Transverse colon (tissue), 4 donors: ENCODE results near the gene TPD52L1. TPM values are rescaled to one million over a fixed set of nuclear protein-coding genes. Genes with fewer than 3 reads are reported as not detected.

Experiments
- DNase-seq: peaks from one replicate; pipeline ENCODE4 v3.0.0-alpha.2; 2019
- H3K27ac ChIP-seq, 4 donors: fragments of 200-600 bp; sonication (generic); 2 replicates each; pipeline ENCODE4 v1.5.1; 2016 to 2018; ENCODE audit warnings: inconsistent platforms in 4 of 4
- H3K27me3 ChIP-seq: fragments of 200-600 bp; sonication (generic); 2 replicates; pipeline ENCODE4 v1.5.1; 2017; ENCODE audit warnings: inconsistent platforms
- H3K36me3 ChIP-seq, 4 donors: fragments of 200-600 bp; sonication (generic); 2 replicates each; pipeline ENCODE4 v1.5.1; 2017 to 2019; ENCODE audit warnings: inconsistent platforms in 4 of 4
- H3K4me1 ChIP-seq, 4 donors: fragments of 200-600 bp; sonication (generic); 2 replicates each; pipeline ENCODE4 v1.5.1; 2017 to 2020; ENCODE audit warnings: inconsistent platforms in 4 of 4
- H3K4me3 ChIP-seq, 4 donors: fragments of 200-600 bp; sonication (generic); 1 replicate in 1 of 4; 2 replicates in 3 of 4; pipeline versions ENCODE4 v1.5.1 to v1.6.1; 2017 to 2019; ENCODE audit warnings: inconsistent platforms in 4 of 4
- H3K9me3 ChIP-seq, 2 donors: fragments of 200-600 bp; sonication (generic); 2 replicates each; pipeline ENCODE4 v1.5.1; 2017 to 2019; ENCODE audit warnings: inconsistent platforms in 2 of 2
- EP300 ChIP-seq: sonication (generic); formaldehyde crosslinking; IDR thresholded peaks from one replicate; pipeline ENCODE4 v1.6.1; 2017; ENCODE audit warnings: antibody characterized with exemption, low read depth
- POLR2A ChIP-seq: fragments of 450-650 bp; IDR thresholded peaks from one replicate; pipeline ENCODE4 v1.6.1; 2016; ENCODE audit warnings: antibody characterized with exemption, mild to moderate bottlenecking, moderate library complexity
- POLR2AphosphoS5 ChIP-seq, 3 donors: sonication (generic); formaldehyde crosslinking; IDR thresholded peaks; one replicate each; pipeline ENCODE4 v1.6.1; 2016; ENCODE audit warnings: antibody characterized with exemption in 3 of 3
- WGBS, 2 donors: methylation state at CpG; one replicate each; pipeline ENCODE4 v1.1.5; 2018; ENCODE audit warnings: low coverage in 1 of 2; 5-methylcytosine and 5-hydroxymethylcytosine counted together
- in situ Hi-C, 4 donors: fragments of 200-750 bp; cut with MboI; loops; one replicate each; pipeline versions ENCODE4 v1.15.0 to v1.15.1; 2017; ENCODE audit warnings: low sequenced_read_pairs in 3 of 4, low pct_ligation_motif_present in 1 of 4, low pct_unique_long_range_greater_than_20kb in 1 of 4
- intact Hi-C: fragments of 100-400 bp; cut with DNase I; formaldehyde crosslinking; loops from one replicate; pipeline ENCODE4 v1.15.1; 2023; ENCODE audit warnings: low total_unique reads
- total RNA-seq, 4 donors: library from RNA; depleted of rRNA; stranded (reverse); fragments of >200 nt; gene quantifications; one replicate each; pipeline ENCODE4 v1.1.0, GENCODE V29; 2016
- TF ChIP-seq, protein P1 (sequence below), 5 experiments: fragments of 200-600 bp in 3 of 5; fragments of 450-650 bp in 2 of 5; sonication (generic) in 3 of 5; IDR thresholded peaks; 1 replicate in 2 of 5; 2 replicates in 3 of 5; pipeline ENCODE4 v1.5.1; 2016 to 2017; ENCODE audit warnings: antibody characterized with exemption in 5 of 5, inconsistent platforms in 3 of 5, mild to moderate bottlenecking in 2 of 5, moderate library complexity in 1 of 5

The TPD52L1 gene
- total RNA-seq, 4 donors from 2014 or later: 2.6 to 96.5 (median 25.2) TPM

DNA sequence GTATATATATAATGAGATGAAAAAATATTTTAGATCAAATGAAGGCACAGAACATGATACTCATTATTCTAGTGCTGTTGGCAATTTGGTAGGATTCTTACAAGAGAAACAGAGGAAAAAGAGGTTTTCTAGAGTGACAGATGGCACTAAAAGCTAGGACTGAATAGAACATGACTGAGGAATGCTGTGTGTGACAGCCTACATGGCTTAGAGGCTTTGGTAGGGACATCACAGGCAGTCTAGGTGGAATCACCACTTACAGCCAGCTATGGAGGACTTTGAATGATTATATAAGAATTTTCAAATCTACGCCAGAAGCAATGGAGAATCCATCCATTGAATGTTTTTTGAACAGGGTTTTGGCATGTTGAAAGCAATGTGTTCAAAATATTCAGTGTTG lies 52.8 kb downstream of the TPD52L1 start:
- no peak for DNase-seq
- no peak for TF ChIP-seq POLR2A
- TF ChIP-seq, protein P1, sequence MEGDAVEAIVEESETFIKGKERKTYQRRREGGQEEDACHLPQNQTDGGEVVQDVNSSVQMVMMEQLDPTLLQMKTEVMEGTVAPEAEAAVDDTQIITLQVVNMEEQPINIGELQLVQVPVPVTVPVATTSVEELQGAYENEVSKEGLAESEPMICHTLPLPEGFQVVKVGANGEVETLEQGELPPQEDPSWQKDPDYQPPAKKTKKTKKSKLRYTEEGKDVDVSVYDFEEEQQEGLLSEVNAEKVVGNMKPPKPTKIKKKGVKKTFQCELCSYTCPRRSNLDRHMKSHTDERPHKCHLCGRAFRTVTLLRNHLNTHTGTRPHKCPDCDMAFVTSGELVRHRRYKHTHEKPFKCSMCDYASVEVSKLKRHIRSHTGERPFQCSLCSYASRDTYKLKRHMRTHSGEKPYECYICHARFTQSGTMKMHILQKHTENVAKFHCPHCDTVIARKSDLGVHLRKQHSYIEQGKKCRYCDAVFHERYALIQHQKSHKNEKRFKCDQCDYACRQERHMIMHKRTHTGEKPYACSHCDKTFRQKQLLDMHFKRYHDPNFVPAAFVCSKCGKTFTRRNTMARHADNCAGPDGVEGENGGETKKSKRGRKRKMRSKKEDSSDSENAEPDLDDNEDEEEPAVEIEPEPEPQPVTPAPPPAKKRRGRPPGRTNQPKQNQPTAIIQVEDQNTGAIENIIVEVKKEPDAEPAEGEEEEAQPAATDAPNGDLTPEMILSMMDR (IDR thresholded peaks at IDR 0.05): no peak
- TF ChIP-seq POLR2AphosphoS5 (IDR thresholded peaks at IDR 0.05): no peak
- TF ChIP-seq EP300: no peak
- in situ Hi-C loops: no loop called here
- Histone ChIP-seq H3K27ac (no peak overlapping the region), H3K36me3 (no peaks in the 10 kb centered on the region), H3K9me3 (no peaks in the 10 kb centered on the region), H3K27me3 (no peaks in the 10 kb centered on the region), H3K4me1 (peaks cover 0 to 11% (median 3%) of the 10 kb centered on the region in 4 donors), H3K4me3 (no peak overlapping the region)
- intact Hi-C loops: no loop called here
- WGBS, 2 donors: 83 to 92% methylated on average over 1 of the region's 1 CpG

DNA sequence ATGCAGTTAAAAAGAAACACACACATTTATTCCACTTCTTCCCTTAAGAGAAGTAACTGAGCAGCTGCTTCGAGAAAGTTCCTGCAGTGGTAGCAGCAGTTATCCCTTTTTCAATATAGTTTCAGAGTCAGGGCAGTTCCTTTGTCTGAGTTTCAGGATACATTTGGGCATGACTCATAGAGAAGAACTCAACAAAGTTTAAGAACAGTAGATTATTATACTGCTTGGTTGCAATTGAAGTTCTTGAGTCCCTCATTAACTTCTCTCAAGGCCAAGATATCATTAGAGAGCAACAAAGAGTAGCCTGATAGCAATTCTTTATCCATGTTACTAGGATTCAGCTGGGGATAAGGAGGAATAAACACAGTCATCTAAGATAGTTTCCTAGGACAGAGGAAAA lies 54.4 kb downstream of the TPD52L1 start:
- Histone ChIP-seq H3K27ac (no peak overlapping the region), H3K9me3 (no peaks in the 10 kb centered on the region), H3K36me3 (no peaks in the 10 kb centered on the region), H3K4me1 (no peaks in the 10 kb centered on the region), H3K27me3 (no peaks in the 10 kb centered on the region), H3K4me3 (no peak overlapping the region)
- 60% methylated on average over 1 of the region's 1 CpG for WGBS, 2 donors
- DNase-seq: no peak
- in situ Hi-C loops: no loop called here
- intact Hi-C loops: no loop called here
- TF ChIP-seq POLR2AphosphoS5 (IDR thresholded peaks at IDR 0.05) (no peak), POLR2A (no peak), EP300 (no peak)
- TF ChIP-seq, protein P1 (IDR thresholded peaks at IDR 0.05): no peak

DNA sequence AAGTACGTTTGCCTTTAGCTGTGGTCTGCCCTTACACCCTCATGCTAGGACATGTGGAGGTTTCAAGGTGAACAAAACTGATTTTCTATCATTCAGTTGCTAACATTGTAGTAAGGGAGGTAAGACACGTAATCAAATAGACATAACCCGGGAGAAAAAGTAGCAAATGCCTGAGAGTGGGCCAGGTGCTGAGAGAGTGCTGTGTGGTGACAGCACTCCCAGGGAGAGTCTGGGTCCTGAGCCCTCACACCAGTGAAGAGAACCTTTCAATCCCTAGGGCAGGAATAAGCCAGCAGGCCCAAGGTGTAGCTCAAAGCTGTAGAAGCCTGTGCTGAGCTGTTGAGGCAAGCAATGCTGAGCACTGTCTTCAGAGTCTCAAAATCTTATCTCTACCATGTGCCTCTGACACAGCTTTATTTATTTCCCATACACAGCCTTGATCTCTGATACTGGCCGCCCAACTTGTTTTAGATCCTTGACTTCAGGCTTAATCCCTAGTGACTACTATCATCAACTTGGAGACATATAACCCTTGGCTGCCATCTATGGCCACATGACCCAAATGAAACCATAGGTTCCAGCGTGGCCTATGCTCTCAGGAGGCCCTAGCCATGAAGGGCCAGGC lies 55.2 kb downstream of the TPD52L1 start:
- DNase-seq: no peak
- H3K9me3 ChIP-seq: no peaks in the 10 kb centered on the region
- intact Hi-C loops: no loop called here
- in situ Hi-C loops: no loop called here
- no peak overlapping the region for H3K4me3 ChIP-seq
- H3K27me3 ChIP-seq: no peaks in the 10 kb centered on the region
- 89 to 95% methylated on average over 4 to 5 of the region's 5 CpGs for WGBS, 2 donors
- no peak overlapping the region for H3K27ac ChIP-seq
- H3K36me3 ChIP-seq: no peaks in the 10 kb centered on the region
- no peaks in the 10 kb centered on the region for H3K4me1 ChIP-seq
- no peak for TF ChIP-seq POLR2AphosphoS5 (IDR thresholded peaks at IDR 0.05)
- TF ChIP-seq, protein P1 (IDR thresholded peaks at IDR 0.05): no peak
- no peak for TF ChIP-seq EP300
- TF ChIP-seq POLR2A: no peak

DNA sequence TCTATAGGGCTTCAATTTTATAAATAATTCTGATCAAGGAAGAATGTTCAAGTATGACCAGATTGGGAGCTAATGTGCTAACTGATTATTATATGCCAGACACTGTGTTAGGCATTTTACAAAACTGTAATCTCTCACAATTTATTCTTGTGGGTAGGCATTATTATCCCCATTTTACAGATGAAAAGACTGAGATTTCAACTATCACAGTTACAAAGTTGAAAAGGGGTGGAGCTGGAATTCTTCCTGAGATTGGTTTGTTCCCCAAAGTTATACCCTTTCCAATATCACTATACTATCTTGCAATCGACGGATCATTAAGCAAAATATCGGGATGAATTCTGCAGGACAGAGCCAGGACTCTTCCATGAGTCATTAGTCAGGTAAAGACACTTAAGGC lies 57.1 kb downstream of the TPD52L1 start:
- Histone ChIP-seq H3K36me3 (no peaks in the 10 kb centered on the region), H3K27me3 (no peaks in the 10 kb centered on the region), H3K4me3 (no peak overlapping the region), H3K4me1 (no peaks in the 10 kb centered on the region), H3K27ac (no peak overlapping the region), H3K9me3 (no peaks in the 10 kb centered on the region)
- TF ChIP-seq EP300 (no peak), POLR2A (no peak), POLR2AphosphoS5 (IDR thresholded peaks at IDR 0.05) (no peak)
- TF ChIP-seq, protein P1 (IDR thresholded peaks at IDR 0.05): no peak
- intact Hi-C loops (no loop called here), in situ Hi-C loops (no loop called here)
- WGBS, 2 donors: 90 to 91% methylated on average over 3 of the region's 3 CpGs
- DNase-seq: no peak
